OCI-LY7 (cell line): Measurements from ENCODE around the gene ACOXL.

Experiments
- CTCF ChIP-seq: fragments of 200-600 bp; sonication (generic); conservative IDR thresholded peaks from 2 replicates; pipeline ENCODE4 v1.5.1; 2014; ENCODE audit warnings: mild to moderate bottlenecking, antibody characterized with exemption, low read length, moderate library complexity, mixed read lengths
- EZH2phosphoT487 ChIP-seq: fragments of 200-600 bp; sonication (generic); IDR thresholded peaks from 2 replicates; pipeline ENCODE4 v1.6.1; 2018; ENCODE audit warnings: low read depth, borderline replicate concordance, mild to moderate bottlenecking, mixed run types, antibody characterized with exemption, low read length, moderate library complexity, mixed read lengths

- TF ChIP-seq CTCF (no peak), EZH2phosphoT487 (no peak)
These were observed 15.3 kb upstream of the ACOXL start for GRCh38 chr2:110716959-110717645.
